HepG2 (cell line): ENCODE measurements around the gene FMNL1. TPM values are rescaled to one million over a fixed set of nuclear protein-coding genes. Genes with fewer than 3 reads are reported as not detected.
A peak's percentile ranks its signal among the peaks of the same experiment; 100 is the strongest.

Experiments
- ATAC-seq: fragments of 200-7000 bp; cut with Tn5 transposase; 3 replicates; pipeline ENCODE4 v1.9.1; 2020; ENCODE audit warnings: mild to moderate bottlenecking, moderate library complexity
- BruUV-seq: library from RNA; stranded (reverse); fragments of 400-500 nt; replicated peaks from 2 replicates; lab custom pipeline; 2021; lab: Mats Ljungman, UMichigan
- CTCF ChIA-PET: fragments of 300-600 bp; formaldehyde crosslinking; extraction: SDS; loops from one replicate; lab custom pipeline; 2021; ENCODE audit warnings: low total read pairs, inconsistent platforms, low intra/inter-chr PET ratio; lab: Yijun Ruan, JAX
- POLR2A ChIA-PET: fragments of 350-600 bp; sonication (Branson Sonifier 250); formaldehyde crosslinking; loops from one replicate; lab custom pipeline; 2020; ENCODE audit warnings: antibody characterized with exemption, inconsistent platforms; lab: Yijun Ruan, JAX
- DNase-seq: peaks from one replicate; pipeline ENCODE4 v3.0.0-alpha.2; 2015; ENCODE audit warnings: low spot score
- FAIRE-seq: peaks from 3 replicates; lab custom pipeline; 2011; peaks lifted over from hg19 to GRCh38; lab: Jason Lieb, UNC
- H2AFZ ChIP-seq: one replicate; pipeline ENCODE4 v1.6.1; 2011; ENCODE audit warnings: low read length, inconsistent platforms
- H3K27ac ChIP-seq: fragments of 300-600 bp; 3 replicates; pipeline ENCODE4 v1.8.0; 2011; ENCODE audit warnings: mixed run types, mild to moderate bottlenecking, mixed read lengths, low read length, inconsistent platforms; ENCODE audit not compliant: insufficient read depth; ENCODE audit errors: extremely low read length
- H3K27me3 ChIP-seq, 2 experiments: fragments of 200-600 bp in 1 of 2; 2 replicates in 1 of 2; 3 replicates in 1 of 2; pipeline versions ENCODE4 v1.6.0 to v1.8.0; 2011; ENCODE audit warnings: low read length in 2 of 2, mild to moderate bottlenecking in 2 of 2, moderate library complexity in 2 of 2, inconsistent platforms in 1 of 2; ENCODE audit not compliant: insufficient read depth in 2 of 2, control insufficient read depth in 1 of 2
- H3K36me3 ChIP-seq, 2 experiments: fragments of 200-600 bp in 1 of 2; replicated peaks in 1 of 2; 2 replicates in 1 of 2; 3 replicates in 1 of 2; pipeline versions ENCODE4 v1.5.1 to v1.8.0; 2011; ENCODE audit warnings: low read length in 2 of 2, inconsistent platforms in 1 of 2; ENCODE audit not compliant: insufficient read depth in 2 of 2, control insufficient read depth in 1 of 2
- H3K4me1 ChIP-seq: 2 replicates; pipeline ENCODE4 v1.5.1; 2012; ENCODE audit warnings: low read length, inconsistent platforms; ENCODE audit not compliant: insufficient read depth
- H3K4me2 ChIP-seq: 2 replicates; pipeline ENCODE4 v1.6.0; 2011; ENCODE audit warnings: low read depth, low read length, inconsistent platforms
- H3K4me3 ChIP-seq, 3 experiments: fragments of 200-600 bp in 1 of 3; sonication (generic), shearing (Covaris generic) in 1 of 3; replicated peaks in 1 of 3; 2 replicates each; pipeline ENCODE4 v1.5.1; 2011 to 2016; ENCODE audit warnings: low read length in 3 of 3, inconsistent platforms in 2 of 3, low read depth in 2 of 3, mild to moderate bottlenecking in 2 of 3, control low read depth in 1 of 3, mixed read lengths in 1 of 3; ENCODE audit not compliant: insufficient read depth in 1 of 3
- H3K79me2 ChIP-seq: one replicate; pipeline ENCODE4 v1.6.1; 2011; ENCODE audit warnings: low read length, inconsistent platforms; ENCODE audit not compliant: insufficient read depth
- H3K9ac ChIP-seq: 2 replicates; pipeline ENCODE4 v1.6.0; 2011; ENCODE audit warnings: mild to moderate bottlenecking, low read depth, low read length, inconsistent platforms; ENCODE audit not compliant: insufficient read depth
- H3K9me3 ChIP-seq: 2 replicates; pipeline ENCODE4 v1.5.1; 2012; ENCODE audit warnings: mild to moderate bottlenecking, low read length
- H4K20me1 ChIP-seq: 2 replicates; pipeline ENCODE4 v1.6.0; 2011; ENCODE audit warnings: inconsistent platforms, mild to moderate bottlenecking, low read length, moderate library complexity; ENCODE audit not compliant: insufficient read depth
- ATM ChIP-seq: fragments of 450-650 bp; IDR thresholded peaks from 2 replicates; pipeline ENCODE4 v1.7.1; 2017; ENCODE audit warnings: mild to moderate bottlenecking, borderline replicate concordance
- BCL3 ChIP-seq: sonication (generic); formaldehyde crosslinking; IDR thresholded peaks from 2 replicates; pipeline ENCODE4 v1.5.1; 2020; ENCODE audit warnings: mild to moderate bottlenecking, missing genetic modification reagents, moderate library complexity
- CBX1 ChIP-seq: IDR thresholded peaks from one replicate; pipeline ENCODE4 v1.6.1; 2016; ENCODE audit warnings: antibody characterized with exemption, low read depth
- FOXM1 ChIP-seq: sonication (generic); formaldehyde crosslinking; IDR thresholded peaks from 2 replicates; pipeline ENCODE4 v1.5.0; 2020; ENCODE audit warnings: missing genetic modification reagents
- HNF4G ChIP-seq, 2 experiments: sonication (generic) in 1 of 2; formaldehyde crosslinking in 1 of 2; IDR thresholded peaks; 2 replicates each; pipeline versions ENCODE4 v1.4.0 to v1.6.1; 2011 to 2020; ENCODE audit warnings: borderline replicate concordance in 2 of 2, low read depth in 2 of 2, mild to moderate bottlenecking in 2 of 2, low read length in 1 of 2, missing genetic modification reagents in 1 of 2, moderate library complexity in 1 of 2
- IRF2 ChIP-seq: IDR thresholded peaks from 2 replicates; pipeline ENCODE4 v1.6.1; 2018; ENCODE audit warnings: missing genetic modification reagents, missing compliant biosample characterization
- JUND ChIP-seq: sonication (generic); formaldehyde crosslinking; IDR thresholded peaks from 2 replicates; pipeline ENCODE4 v1.8.0; 2022; ENCODE audit warnings: mild to moderate bottlenecking, missing genetic modification reagents
- NFIB ChIP-seq: sonication (generic); formaldehyde crosslinking; IDR thresholded peaks from 2 replicates; pipeline ENCODE4 v1.9.0; 2021; ENCODE audit warnings: missing genetic modification reagents, mild to moderate bottlenecking, borderline replicate concordance
- PREB ChIP-seq: sonication (generic); formaldehyde crosslinking; IDR thresholded peaks from 2 replicates; pipeline ENCODE4 v1.4.0; 2020; ENCODE audit warnings: missing genetic modification reagents
- REPIN1 ChIP-seq: sonication (generic); formaldehyde crosslinking; IDR thresholded peaks from 2 replicates; pipeline ENCODE4 v1.8.0; 2022; ENCODE audit warnings: missing genetic modification reagents, low read depth, mild to moderate bottlenecking, borderline replicate concordance
- SAP130 ChIP-seq: IDR thresholded peaks from 2 replicates; pipeline ENCODE4 v1.6.1; 2016; ENCODE audit warnings: low read depth
- SMC3 ChIP-seq: IDR thresholded peaks from 2 replicates; pipeline ENCODE4 v1.6.1; 2011; ENCODE audit warnings: low read length, improper control_type of control experiment
- U2AF1 ChIP-seq: fragments of 200-400 bp; formaldehyde crosslinking; optimal IDR thresholded peaks from 2 replicates; pipeline ENCODE3; 2017; ENCODE audit warnings: mild to moderate bottlenecking, low read depth, low read length
- ZBTB4 ChIP-seq: sonication (generic); formaldehyde crosslinking; IDR thresholded peaks from 2 replicates; pipeline ENCODE4 v1.4.0; 2020; ENCODE audit warnings: missing genetic modification reagents, mild to moderate bottlenecking, borderline replicate concordance
- WGBS: methylation state at CpG from one replicate; pipeline ENCODE4 v1.1.6; 2017; ENCODE audit warnings: low lambda C conversion rate; 5-methylcytosine and 5-hydroxymethylcytosine counted together
- in situ Hi-C: cut with HindIII; loops from 2 replicates; pipeline ENCODE4 v1.10.0; 2017; ENCODE audit warnings: low pct_unique_long_range_greater_than_20kb; ENCODE audit not compliant: extremely low pct_ligation_motif_present
- intact Hi-C: fragments of 100-400 bp; cut with micrococcal nuclease; formaldehyde crosslinking; loops from one replicate; pipeline ENCODE4 v1.10.0; 2022; ENCODE audit not compliant: unreplicated experiment
- polyA plus RNA-seq, 8 experiments: library from polyadenylated mRNA; depleted of rRNA in 3 of 8; stranded (reverse) in 7 of 8; unstranded in 1 of 8; fragments of >200 nt; fragmentation: Illumina TruSeq in 4 of 8; extraction: Trizol in 4 of 8; gene quantifications; 2 replicates each; pipeline versions ENCODE4 v1.2.1 to v1.2.3, GENCODE V29; 2011 to 2016; ENCODE audit warnings: low read depth in 4 of 8, missing spikeins in 1 of 8, mixed read lengths in 1 of 8; ENCODE audit not compliant: insufficient read depth in 1 of 8
- total RNA-seq, 5 experiments: library from RNA; depleted of rRNA; stranded (reverse); fragments of >200 nt; fragmentation: Illumina TruSeq; extraction: Trizol; gene quantifications; 2 replicates each; pipeline ENCODE4 v1.2.3, GENCODE V29; 2016; ENCODE audit warnings: low read depth in 1 of 5

The FMNL1 gene
- total and polyA plus RNA-seq, 2 of the 13 experiments (the other 11 are each of a cell fraction or from before 2014, with no cell fraction given) = 0.53 to 0.70 TPM

GRCh38 chr17:45292696-45293412 lies 71.2 kb downstream of the FMNL1 start (continued):
- no peak for TF ChIP-seq BCL3 (CRISPR knock-in tag)

- Histone ChIP-seq H3K27me3 (no peaks in the 10 kb centered on the region), H2AFZ (no peak overlapping the region), H3K9me3 (no peaks in the 10 kb centered on the region), H3K27ac (peak overlapping the region; percentile 30), H3K4me3 (no peak overlapping the region), H3K79me2 (peaks cover 19% of the 10 kb centered on the region), H3K36me3 (peaks cover 4 to 18% of the 10 kb centered on the region in 2 experiments), H3K4me2 (peak overlapping the region; percentile 38), H4K20me1 (no peaks in the 10 kb centered on the region), H3K4me1 (peaks cover 27% of the 10 kb centered on the region), H3K9ac (no peak overlapping the region)
- 48% methylated on average over 10 of the region's 10 CpGs for WGBS
- in situ Hi-C loops (no loop called here), intact Hi-C loops (no loop called here)
- ChIA-PET POLR2A (interaction anchor here (1.0 to 4.5 kb wide), 6 partner anchors 13 to 144 kb away, joined by 3 to 28 read pairs (median 4); partner anchors contain the start of gene MAP3K14), CTCF (interaction anchor here (1.2 kb wide), 1 partner anchor 92 kb away, joined by 3 read pairs; no protein-coding TSS in a partner anchor)
- BruUV-seq = no TSS peak
- DNase-seq (peak; percentile 58), ATAC-seq (peak; percentile 65), FAIRE-seq (peak; percentile 81)
- peak; percentile 91; the same call in 1 of the 2 replicates for TF ChIP-seq NFIB
- TF ChIP-seq REPIN1 (CRISPR knock-in tag) = peak; percentile 76; the same call in 1 of the 2 replicates
- TF ChIP-seq CBX1 = no peak
- TF ChIP-seq HNF4G (IDR thresholded peaks at IDR 0.05; ENCODE audit: borderline replicate concordance, low read depth, low read length) = peak; percentile 95
- TF ChIP-seq HNF4G (CRISPR knock-in tag; IDR thresholded peaks at IDR 0.05; ENCODE audit: borderline replicate concordance, low read depth) = peak; percentile 78; the same call in 1 of the 2 replicates
- 0 out of 2 replicates have a peak, but pooled peaks have one; percentile 65 for TF ChIP-seq ZBTB4 (CRISPR knock-in tag)
- TF ChIP-seq SMC3 = 0 out of 2 replicates have a peak, but pooled peaks have one; percentile 1
- TF ChIP-seq U2AF1 = peak; percentile 65
- TF ChIP-seq SAP130 (CRISPR knock-in tag) = peak; percentile 39; the same call in 1 of the 2 replicates
- TF ChIP-seq ATM = no peak
- TF ChIP-seq JUND = 0 out of 2 replicates have a peak, but pooled peaks have one; percentile 53
- 0 out of 2 replicates have a peak, but pooled peaks have one; percentile 16 for TF ChIP-seq IRF2 (CRISPR knock-in tag)
- no peak for TF ChIP-seq FOXM1
- TF ChIP-seq PREB (CRISPR knock-in tag) = no peak
These were observed 71.9 kb downstream of the FMNL1 start for GRCh38 chr17:45293413-45294211.
